Fibroblast of skin of left quadriceps (primary cell): ENCODE results near the gene TBC1D10A.

Experiments
- DNase-seq, 2 experiments: peaks; one replicate each; pipeline ENCODE4 v3.0.0-alpha.2; 2013; ENCODE audit warnings: low read depth in 2 of 2

The TBC1D10A gene, protein sequence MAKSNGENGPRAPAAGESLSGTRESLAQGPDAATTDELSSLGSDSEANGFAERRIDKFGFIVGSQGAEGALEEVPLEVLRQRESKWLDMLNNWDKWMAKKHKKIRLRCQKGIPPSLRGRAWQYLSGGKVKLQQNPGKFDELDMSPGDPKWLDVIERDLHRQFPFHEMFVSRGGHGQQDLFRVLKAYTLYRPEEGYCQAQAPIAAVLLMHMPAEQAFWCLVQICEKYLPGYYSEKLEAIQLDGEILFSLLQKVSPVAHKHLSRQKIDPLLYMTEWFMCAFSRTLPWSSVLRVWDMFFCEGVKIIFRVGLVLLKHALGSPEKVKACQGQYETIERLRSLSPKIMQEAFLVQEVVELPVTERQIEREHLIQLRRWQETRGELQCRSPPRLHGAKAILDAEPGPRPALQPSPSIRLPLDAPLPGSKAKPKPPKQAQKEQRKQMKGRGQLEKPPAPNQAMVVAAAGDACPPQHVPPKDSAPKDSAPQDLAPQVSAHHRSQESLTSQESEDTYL

DNA sequence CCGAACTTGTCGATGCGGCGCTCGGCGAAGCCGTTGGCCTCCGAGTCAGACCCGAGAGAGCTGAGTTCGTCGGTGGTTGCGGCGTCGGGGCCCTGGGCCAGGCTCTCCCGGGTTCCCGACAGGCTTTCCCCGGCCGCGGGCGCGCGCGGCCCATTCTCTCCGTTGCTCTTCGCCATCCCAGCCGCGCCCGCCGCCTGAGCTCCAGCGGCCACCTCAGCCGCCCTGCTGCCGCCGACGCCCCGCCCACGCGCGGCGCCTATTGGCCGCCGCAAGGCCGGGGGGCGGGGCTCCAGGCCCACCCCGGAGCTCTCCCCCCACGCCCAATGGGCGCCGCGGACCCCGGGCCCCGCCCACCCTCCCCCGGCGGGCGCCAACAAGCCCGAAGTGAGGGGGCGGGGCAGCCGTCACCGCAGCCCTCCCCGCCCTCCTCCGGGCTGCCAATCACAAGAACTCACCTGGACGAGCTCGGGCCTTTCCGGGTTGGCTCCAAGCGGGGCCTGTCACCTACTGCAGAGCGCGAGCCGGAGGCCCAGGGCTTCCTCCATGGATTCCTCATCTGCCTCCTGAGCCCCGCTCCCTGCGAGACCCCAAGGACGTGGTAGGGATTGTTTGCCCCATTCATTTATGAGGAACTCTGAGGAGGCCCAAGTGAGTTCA lies at the start of gene TBC1D10A:
TBC1D10A (minus strand) TSS at position 236 of the 657 bp plus-strand sequence; CDS start at position 176, 60 bp downstream.
- peak; percentile 68 to 70 for DNase-seq

DNA sequence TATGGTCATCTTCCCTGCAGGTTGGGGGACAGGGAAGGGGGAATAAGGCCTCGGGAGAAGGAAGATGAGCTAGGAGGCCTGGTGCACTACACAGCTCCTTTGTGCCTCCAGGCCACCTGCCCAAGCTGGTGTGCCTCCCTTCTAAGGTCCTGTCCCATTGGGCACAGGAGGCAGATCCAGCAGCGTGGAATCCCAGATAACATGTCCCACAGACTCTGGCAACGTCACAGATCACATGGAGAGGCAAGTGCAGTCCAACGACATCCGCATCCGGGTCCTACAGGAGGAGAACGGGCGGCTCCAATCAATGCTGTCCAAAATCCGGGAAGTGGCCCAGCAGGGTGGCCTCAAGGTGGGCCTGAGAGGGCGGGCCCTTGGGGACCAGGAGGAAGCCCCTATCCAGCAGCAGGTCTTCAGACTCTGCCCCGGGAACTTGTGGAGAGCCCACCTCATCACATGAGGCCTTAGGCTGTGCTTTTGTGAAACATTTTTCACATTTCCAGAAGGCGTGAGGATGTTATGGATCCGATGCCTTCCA lies 48.6 kb upstream of the TBC1D10A start:
- DNase-seq: no peak

DNA sequence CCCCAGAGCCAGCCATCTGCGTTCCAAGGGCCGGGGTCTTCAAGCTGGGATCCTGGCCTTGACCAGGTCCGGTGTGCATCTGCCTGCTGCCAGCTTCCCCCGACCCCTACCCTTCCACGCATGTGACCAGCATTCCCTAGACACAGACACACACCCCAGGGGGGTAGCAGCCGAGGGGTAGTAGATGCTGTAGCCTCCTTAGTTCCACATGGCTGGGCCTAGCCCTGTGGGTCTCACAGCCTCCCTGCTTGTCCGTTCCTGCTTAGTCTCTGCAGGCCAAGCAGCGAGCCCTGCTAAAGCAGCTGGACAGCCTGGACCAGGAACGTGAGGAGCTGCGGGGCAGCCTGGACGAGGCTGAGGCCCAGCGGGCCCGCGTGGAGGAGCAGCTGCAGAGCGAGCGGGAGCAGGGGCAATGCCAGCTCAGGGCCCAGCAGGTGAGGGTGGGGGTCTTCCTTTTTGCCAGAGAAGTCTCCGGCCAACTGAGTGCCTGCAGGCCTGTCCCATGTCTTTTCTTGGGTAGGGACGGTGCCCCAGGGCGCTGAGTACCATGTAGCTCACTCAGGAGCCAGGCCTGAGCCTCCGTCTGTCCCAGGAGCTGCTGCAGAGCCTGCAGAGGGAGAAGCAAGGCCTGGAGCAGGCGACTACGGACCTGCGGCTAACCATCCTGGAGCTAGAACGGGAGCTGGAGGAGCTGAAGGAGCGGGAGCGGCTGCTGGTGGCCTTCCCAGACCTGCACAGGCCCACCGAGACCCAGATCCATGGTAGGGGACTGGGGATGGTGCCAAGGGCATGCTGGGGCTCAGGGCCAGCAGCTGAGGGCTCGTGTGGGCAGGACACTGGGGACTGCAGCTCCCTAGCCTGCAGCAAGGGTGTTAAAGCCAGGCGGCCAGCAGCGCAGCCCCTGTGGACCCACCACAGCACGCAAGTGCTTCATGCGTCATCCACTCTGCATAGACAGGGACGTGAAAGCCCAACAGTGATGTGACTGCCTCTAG lies 46.9 kb upstream of the TBC1D10A start:
- DNase-seq: no peak

DNA sequence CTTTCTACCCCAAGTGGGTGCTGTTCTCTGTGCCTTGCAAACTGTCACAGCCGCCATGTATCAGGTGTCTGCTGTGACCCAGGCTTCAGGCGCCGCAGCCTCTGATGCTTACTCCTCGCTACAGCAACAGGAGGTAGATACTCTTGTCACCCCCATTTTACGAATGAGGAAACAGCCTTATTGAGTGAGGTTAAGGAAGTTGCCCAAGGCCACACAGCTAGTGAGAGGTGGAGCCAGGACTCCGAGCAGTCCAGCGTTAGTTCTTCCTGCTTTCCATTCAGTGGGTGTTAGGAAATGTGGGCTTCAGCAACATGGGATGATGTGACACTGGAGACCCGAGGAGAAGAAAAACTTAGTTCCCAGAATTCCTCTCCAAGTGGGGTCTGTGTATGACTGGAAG lies 46.2 kb upstream of the TBC1D10A start:
- DNase-seq: no peak

DNA sequence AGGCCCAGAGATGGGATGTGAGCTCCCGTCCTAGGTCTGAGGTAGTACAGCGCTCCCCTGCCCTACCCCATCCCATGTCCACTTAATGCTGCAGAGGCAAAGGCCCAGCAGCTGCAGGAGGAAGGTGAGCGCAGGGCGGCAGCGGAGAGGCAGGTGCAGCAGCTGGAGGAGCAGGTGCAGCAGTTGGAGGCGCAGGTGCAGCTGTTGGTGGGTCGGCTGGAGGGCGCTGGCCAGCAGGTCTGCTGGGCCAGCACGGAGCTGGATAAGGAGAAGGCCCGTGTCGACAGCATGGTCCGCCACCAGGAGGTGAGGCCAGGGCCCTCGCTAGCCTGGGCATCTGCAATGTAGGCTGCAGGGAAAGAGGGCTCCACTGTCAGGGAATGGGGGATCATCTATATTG lies 45.2 kb upstream of the TBC1D10A start:
- no peak for DNase-seq

DNA sequence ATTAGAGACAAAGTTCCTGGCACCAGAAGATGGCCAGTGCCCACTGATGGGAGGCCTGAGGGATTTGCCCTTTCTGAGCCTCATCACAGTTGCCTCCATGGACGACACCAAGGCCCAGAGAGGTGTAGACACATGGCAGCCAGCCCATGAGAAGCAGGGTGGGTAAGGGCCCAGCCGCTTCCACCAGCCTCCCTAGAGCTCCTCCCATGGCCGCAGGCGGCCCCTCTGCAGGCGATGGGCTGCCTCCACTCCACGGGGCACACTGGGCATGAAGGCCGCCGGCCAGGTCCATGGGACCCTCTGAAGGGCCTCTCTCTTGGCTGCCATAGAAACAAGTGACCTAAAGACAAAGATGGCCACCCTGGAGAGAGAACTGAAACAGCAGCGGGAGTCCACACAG lies 44.6 kb upstream of the TBC1D10A start:
- no peak for DNase-seq

DNA sequence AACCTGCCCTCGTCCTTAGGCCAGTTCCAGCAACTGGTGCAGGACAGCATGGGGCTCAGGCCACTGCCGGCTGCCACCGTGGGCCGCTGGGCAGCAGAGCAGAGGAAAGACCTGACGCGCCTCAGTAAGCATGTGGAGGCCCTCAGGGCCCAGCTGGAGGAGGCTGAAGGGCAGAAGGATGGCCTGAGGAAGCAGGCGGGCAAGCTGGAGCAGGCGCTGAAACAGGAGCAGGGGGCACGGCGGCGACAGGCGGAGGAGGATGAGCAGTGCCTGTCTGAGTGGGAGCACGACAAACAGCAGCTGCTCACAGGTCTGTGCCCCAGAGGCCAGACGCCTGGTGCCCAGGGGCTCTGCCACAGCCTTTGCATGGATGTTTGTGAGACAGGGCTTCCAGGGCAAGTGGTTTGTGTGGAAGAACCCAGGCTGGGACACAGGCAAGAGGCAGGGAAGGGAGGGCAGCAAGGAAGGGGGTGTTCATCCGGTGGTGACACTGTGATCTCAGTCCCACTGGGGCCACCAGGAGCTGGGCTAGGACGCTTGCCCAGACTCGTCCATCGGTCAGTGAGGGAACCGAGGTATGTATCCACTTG lies 44.0 kb upstream of the TBC1D10A start:
- DNase-seq: no peak

DNA sequence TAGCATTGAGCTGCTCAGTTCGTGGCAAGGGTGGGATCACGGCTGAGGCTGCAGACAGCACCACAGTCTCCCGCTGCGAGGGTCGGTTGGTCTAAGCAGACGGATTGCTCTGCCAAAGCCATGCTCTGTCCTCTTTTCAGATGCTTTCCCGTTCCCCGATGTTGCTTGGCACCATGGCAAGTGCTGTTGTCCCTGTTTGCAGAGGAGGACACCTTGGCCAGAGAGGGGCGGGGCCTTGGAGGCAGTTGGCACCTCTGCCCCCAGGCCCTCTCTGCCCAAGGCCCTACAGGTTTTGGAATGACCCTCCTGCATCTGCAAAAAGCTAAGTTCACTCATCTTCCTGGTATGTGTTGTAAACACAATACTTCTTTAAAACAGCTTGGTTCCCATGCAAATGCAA lies 41.7 kb upstream of the TBC1D10A start:
- DNase-seq: no peak

DNA sequence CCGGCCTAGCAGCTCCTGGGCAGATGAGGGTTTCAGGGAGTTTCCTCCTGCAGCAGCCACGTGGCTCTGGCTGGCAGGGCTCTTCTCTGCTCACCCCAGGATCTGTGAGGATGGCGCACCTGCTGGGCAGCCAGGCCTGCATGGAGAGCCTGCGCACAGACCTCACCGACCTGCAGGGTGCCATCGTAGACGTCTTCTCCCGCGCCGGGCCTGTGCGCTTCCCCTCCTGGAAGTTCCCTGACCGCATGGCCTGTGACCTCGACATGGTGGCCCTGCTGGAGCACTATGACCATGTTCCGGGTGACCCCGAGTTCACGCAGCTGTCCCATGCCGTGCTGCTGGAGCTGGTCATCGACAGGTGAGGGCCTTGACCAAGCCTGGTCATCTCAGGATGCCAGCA lies 39.1 kb upstream of the TBC1D10A start:
- DNase-seq: no peak

DNA sequence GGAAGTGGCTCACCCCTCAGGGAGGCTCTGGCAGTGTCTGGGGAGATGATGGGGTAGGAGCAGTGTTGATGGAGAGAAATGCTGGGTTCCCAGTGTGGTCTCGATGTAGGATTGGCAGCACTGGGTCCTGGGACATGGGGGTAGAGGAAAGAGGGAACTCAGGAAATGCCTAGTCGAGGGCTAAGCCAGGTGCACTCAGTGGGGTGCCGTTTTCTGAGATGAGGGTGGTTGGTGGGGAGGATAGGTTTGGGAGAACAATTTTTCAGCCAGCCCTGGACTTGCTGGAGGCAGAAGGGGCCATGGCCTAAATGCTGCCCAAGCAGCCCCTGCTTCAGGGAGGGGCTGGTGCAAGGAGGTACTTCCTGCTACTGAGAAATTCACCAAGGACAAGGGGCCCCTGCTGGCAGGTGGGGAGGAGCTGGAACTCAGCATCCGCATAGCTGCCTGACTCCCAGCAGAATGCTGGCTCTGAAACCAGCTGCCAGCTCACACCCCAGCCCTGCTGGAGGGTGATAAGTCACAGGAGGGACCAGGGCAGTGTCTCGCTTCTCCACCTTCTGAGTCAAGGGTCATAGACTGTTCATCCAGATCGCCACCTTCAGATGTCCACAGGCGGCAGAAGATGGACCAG lies 36.0 kb upstream of the TBC1D10A start:
- DNase-seq: no peak

DNA sequence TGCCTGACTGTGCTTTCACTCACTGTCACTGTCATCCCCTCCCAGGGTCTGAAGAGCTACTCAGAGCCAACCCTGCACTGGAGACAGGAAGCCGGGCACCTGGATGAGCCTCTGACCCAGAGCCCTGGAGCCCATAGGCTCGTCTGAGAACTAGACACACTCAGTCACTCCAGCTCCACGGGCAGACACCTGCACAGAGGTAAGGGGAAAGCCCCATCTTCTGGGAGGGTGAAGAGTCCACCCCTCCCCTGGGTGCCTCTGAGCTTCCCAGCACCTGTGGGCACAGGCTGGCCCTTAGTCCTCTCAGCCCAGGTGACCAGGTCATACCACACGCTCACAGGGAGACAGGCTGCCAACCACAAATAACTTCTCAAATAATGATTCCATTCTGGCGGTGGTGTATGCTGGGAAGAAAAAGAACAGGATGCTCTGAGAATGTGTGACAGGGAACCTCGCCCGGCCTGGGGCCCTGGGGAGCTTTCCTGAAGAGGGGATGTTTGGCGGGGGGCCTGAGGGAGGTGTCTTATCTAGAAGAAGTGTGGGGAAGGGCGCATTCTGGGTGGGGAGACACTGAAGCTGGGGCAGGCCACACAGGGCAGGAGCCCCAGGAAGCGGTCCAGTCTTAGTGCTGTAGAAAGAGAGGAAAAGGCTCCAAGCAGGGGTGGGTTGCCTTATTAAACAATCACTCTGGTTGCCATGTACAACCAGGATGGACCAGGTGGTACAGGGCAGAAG lies 35.3 kb upstream of the TBC1D10A start:
- no peak for DNase-seq

DNA sequence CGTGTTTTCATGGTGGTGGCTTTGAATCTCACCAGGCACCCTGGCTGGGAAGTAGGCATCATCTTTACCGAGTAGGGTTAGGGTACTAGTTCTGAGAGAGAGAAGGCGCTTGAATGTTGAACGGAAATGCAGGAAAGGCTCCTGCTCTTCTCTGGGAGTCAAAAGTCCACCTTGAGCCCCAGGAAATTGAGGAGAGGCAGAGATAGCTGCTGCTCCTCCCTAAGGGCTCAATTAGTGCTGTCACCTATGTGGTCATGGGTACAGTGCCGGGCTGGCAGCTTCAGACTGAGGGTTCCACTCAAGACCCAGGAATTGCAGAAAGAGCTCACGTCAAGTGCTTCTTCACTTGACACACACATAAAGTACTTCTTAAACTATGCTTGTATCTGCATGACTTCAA lies 31.8 kb upstream of the TBC1D10A start:
- no peak for DNase-seq

DNA sequence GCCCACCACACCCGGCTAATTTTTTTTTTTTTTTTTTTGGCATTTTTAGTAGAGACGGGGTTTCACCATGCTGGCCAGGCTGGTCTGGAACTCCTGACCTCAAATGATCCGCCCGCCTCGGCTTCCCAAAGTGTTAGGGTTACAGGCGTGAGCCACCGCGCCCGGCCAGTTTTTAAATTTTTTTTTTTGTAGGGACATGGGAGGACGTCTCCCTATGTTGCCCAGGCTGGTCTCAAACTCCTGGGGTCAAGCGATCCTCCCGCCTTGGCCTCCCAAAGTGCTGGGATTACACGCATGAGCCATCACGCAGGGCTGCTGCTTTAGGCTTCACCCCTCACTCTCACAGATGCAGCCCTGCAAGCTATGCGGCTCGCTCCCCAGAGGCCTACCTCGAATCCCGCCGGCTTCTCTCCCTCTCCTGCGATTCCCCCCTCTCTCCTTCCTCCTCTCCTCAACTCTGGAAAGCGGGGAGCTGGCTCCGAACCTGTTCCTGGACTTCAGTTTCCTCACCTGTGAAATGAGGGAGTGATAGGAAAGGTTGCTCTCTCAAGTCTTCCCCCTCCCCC lies 31.0 kb upstream of the TBC1D10A start:
- no peak for DNase-seq

DNA sequence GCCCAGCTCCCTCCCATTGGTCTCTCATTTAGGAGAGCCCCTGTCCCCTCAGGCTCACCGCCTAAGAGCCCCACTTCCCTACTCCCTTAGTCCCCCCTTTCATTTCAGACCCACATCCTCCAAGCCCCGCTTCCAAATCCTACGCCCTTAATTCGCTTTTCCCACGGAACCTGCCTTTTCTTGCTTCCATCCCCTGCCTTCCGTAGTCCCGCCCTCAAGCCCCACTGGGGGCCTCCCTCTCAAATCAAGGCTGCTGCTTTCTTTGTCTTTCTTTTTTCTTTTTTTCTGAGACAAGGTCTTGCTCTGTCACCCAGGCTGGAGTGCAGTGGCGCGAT lies 30.5 kb upstream of the TBC1D10A start:
- no peak for DNase-seq

DNA sequence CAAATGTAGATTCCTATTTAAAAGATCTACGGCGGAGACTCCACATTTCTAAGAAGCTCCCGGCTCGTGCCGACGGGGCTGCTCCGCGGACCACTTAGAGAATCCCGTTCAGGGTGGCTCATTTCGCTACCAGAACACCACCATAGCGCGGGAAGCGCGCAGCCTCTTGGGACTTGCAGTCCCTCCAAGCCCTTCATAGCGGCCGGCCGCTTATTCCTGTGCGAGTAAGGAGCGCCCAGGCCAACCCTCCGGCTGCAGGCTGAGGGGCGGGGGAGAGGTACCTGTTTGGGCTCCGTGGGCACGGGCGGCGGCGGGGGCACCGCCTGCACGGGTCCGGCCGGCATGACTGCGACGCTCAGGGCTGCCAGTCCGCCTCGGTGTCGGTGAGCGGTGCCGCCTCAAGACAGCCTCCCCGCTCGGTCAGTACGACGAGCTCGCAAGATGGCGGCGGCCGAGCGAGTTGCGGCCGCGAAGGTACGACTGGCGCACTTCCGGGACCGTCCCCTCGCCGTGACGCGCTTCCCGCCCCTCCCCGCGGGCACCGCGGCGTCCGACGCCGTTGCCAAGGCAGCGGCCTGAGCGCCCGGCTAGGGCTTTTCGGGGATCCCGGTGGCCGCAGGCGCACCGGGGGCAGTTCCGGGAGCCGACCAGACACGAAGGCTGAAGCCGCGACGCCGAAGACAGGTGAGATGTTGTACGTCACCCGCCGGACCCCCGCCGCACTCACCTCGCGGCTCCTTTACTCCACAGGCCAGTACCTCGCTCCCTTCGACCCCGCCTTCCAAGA lies 29.9 kb upstream of the TBC1D10A start, which contains the start of the genes CCDC157 and SF3A1:
CCDC157 (plus strand) TSS at position 559 of the 787 bp plus-strand sequence. CDS start 8,994 bp downstream, outside the sequence.
SF3A1 (minus strand) TSS at position 446 of the 787 bp plus-strand sequence; CDS start at position 344, 102 bp downstream.
- peak; percentile 72 to 73 for DNase-seq

DNA sequence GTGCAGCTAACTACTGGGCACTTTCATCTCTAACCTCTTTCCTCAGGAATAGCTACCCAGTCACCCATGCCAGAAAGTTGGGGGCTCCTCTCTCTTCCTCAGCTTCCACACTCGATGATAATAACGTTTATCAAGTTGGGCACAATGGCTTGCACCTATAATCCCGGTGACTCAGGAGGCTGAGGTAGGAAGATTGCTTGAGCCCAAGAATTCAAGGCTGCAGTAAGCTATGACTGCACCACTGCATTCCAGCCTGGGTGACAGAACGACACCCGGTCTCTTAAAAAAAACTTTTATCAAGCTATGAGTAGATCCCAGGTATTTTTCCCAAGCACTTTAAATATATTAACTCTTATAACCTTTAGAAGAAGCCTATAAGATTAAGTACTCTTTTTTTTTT lies 27.9 kb upstream of the TBC1D10A start:
- no peak for DNase-seq

DNA sequence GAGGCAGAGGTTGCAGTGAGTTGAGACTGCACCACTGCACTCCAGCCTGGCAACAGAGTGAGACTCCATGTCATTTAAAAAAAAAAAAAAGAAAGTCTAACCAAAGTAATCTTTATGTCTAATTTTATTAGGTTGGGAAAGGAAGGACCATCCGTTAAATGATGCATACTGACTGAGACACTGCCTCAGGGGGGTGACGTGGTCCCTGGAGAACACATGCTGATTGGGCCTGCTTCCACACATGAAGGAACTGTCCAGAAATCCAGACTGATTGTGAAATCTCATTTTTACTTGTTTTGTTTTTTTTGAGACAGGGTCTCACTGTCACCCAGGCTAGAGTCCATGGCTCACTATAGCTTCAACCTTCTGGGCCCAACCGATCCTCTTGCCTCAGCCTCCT lies 24.5 kb upstream of the TBC1D10A start:
- no peak for DNase-seq

DNA sequence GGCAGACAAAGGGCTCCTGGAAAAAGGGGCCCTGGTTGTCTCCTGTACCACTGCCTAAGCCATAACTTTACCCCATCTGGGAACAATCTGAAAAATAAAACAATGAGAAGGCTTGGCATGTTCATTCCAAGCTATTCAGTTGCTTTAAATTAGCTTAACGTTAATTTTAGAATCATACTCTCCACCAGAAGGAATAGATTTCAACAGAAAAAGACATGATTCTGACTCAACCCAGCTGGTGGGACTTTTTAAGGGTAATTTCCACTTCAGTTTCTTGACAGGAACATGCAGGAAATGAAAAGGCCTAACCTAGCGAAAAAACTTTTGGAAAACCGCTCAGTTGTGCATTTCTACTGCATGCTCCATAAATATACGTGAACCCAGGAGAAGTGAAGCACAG lies 22.1 kb upstream of the TBC1D10A start:
- no peak for DNase-seq

DNA sequence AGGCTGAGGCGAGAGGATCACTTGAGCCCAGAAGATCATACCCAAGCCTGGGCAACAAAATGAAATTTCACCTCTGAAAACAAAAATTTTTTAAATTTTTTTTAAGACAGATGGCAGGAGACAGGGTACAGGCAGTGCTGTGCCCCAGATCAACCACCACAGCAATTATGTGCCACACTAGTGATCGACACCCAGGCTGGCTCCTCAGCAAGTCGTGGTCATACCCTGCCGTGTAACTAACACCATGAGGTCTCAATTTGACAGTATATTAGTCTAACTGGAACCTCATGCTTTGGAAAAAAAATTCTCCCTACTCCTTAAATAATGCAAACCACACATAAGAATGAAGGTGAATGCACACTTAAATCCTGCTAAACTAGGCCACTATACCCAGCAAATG lies 21.7 kb upstream of the TBC1D10A start:
- DNase-seq: no peak
